PC-3 (cell line): ENCODE measurements around the gene IER2.

Source experiments
- CTCF ChIP-seq: fragments of 300-600 bp; sonication (generic); conservative IDR thresholded peaks from 2 replicates; pipeline ENCODE4 v1.5.1; 2017; ENCODE audit warnings: antibody characterized with exemption, low read depth, mild to moderate bottlenecking, low read length
- EZH2 ChIP-seq: fragments of 300-600 bp; sonication (generic); IDR thresholded peaks from one replicate; pipeline ENCODE4 v1.6.1; 2017; ENCODE audit warnings: antibody characterized with exemption, mild to moderate bottlenecking, low read length; ENCODE audit not compliant: unreplicated experiment

DNA sequence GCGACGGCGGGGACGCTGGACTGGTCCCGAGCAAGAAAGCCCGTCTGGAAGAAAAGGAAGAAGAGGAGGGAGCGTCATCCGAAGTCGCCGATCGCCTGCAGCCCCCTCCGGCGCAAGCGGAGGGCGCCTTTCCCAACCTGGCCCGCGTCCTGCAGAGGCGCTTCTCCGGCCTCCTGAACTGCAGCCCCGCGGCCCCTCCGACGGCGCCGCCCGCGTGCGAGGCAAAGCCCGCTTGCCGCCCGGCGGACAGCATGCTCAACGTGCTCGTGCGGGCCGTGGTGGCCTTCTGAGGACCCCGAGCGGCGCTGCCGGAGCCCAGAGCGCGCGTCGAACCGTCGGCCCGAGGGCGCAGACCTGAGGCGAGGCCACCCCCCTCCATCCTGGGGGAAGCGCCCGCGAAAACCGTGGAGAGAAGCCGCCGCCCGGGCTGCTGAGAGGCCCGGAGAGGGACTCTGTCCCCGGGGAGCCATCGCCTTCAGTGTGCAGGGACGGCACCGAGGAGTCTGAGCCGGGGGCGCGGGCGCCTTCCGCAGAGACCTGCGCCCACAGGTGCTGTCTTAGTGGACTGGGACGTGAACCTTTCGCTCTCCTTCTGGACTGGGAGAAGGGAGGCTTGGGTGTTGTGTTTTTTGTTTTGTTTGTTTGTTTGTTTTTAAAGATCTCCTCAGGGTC lies 3.5 kb downstream of the IER2 start:
- TF ChIP-seq CTCF = no peak; the same call in 1 of the 2 replicates
- TF ChIP-seq EZH2 = no peak
